ENCODE results near the gene VIPAS39. TPM values are rescaled to one million over a fixed set of nuclear protein-coding genes. Genes with fewer than 3 reads are reported as not detected.
"Not testable (repeated sequence)": the region's sequence is repeated elsewhere in the genome, so short reads cannot be mapped to it uniquely, and the experiment has no call there.

VIPAS39 gene
- total RNA-seq, 4 donors from 2014 or later: 13.2 to 15.3 (median 13.8) TPM

- TF ChIP-seq POLR2A (IDR thresholded peaks at IDR 0.05) (no peak), CTCF (IDR thresholded peaks at IDR 0.05) (no peak)
- H3K4me1 ChIP-seq: no peaks in the 10 kb centered on the region
- H3K36me3 ChIP-seq: peaks cover 8 to 96% (median 46%) of the 10 kb centered on the region in 3 donors
- WGBS, 2 donors: 85 to 88% methylated on average over 3 of the region's 3 CpGs
- peaks cover 0 to 6% (median 6%) of the 10 kb centered on the region in 3 donors for H3K9me3 ChIP-seq
- DNase-seq: no peak
- H3K27ac ChIP-seq: no peak overlapping the region
- no peak overlapping the region for H3K4me3 ChIP-seq
- H3K27me3 ChIP-seq: no peaks in the 10 kb centered on the region
- intact Hi-C loops (cut with DNase I): no loop called here
Measured at GRCh38 chr14:77424862-77425261, 32.5 kb downstream of the VIPAS39 start.

- peaks cover 0 to 20% (median 10%) of the 10 kb centered on the region in 3 donors for H3K9me3 ChIP-seq
- H3K4me3 ChIP-seq: no peak within 1 kb of the TSS
- DNase-seq: no peak
- TF ChIP-seq POLR2A (IDR thresholded peaks at IDR 0.05) (no peak), CTCF (IDR thresholded peaks at IDR 0.05) (no peak)
- peaks cover 8 to 82% (median 34%) of the 10 kb centered on the region in 3 donors for H3K36me3 ChIP-seq
- 100% methylated on average over 1 of the region's 1 CpG for WGBS, 2 donors
- H3K27ac ChIP-seq: no peak within 1 kb of the TSS
- H3K4me1 ChIP-seq: no peaks in the 10 kb centered on the region
- intact Hi-C loops (cut with DNase I): no loop called here
- no peaks in the 10 kb centered on the region for H3K27me3 ChIP-seq
Measured at GRCh38 chr14:77423423-77423822, 34.0 kb downstream of the VIPAS39 start, which contains the start of gene NOXRED1. Gene NOXRED1, minus strand, starts transcription at chr14:77423523. Its CDS starts 634 bp downstream, at chr14:77422889.

DNA sequence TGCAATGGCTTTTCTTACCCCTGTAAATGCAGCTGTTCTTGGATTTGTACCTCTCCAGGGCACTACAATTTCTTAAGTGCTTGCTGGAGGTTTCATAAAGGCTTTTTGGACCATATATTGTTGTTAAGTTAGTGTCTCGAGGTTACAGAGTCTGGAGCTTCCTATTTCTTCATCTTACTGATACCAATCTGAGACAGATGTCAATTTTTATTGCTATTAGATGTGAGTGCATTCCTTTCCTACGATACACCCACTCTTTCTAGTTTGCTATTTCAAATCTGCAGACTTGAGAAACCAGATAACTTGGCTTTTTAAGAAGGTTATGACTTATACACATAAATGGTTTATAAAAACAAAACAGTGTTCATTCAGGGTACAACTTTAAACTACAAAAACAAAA is 36.2 kb downstream of the VIPAS39 start:
- Histone ChIP-seq H3K4me3 (no peak overlapping the region), H3K27ac (no peak overlapping the region), H3K4me1 (no peaks in the 10 kb centered on the region), H3K9me3 (peaks cover 0 to 25% (median 10%) of the 10 kb centered on the region in 3 donors), H3K36me3 (peaks cover 0 to 59% (median 19%) of the 10 kb centered on the region in 3 donors), H3K27me3 (no peaks in the 10 kb centered on the region)
- TF ChIP-seq CTCF (IDR thresholded peaks at IDR 0.05) (no peak), POLR2A (IDR thresholded peaks at IDR 0.05) (no peak)
- WGBS, 2 donors: 75 to 91% methylated on average over 2 of the region's 2 CpGs
- intact Hi-C loops (cut with DNase I): no loop called here
- no peak for DNase-seq

DNA sequence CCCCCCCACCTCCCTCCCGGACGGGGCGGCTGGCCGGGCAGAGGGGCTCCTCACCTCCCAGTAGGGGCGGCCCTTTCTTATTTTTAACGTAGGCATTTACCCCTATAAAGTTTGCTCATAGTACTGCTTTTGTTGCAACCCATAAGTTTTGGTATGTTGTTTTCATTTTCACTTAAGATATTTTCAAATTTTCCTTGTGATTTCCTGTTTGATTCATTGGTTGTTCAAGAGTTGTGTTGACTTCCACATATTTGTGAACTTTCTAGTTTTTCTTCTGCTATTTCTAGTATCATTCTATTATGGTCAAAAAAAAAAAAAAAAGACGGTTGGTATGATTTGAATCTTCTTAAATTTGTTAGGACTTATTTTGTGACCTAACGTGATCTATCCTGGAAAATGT is 40.6 kb downstream of the VIPAS39 start:
- Histone ChIP-seq H3K9me3 (peaks cover 0 to 25% (median 10%) of the 10 kb centered on the region in 3 donors), H3K27me3 (no peaks in the 10 kb centered on the region), H3K4me1 (no peaks in the 10 kb centered on the region), H3K36me3 (peaks cover 0 to 16% (median 0%) of the 10 kb centered on the region in 3 donors), H3K27ac (no peak overlapping the region), H3K4me3 (no peak overlapping the region)
- intact Hi-C loops (cut with DNase I): no loop called here
- 62 to 87% methylated on average over 3 to 6 of the region's 8 CpGs for WGBS, 2 donors
- TF ChIP-seq POLR2A (IDR thresholded peaks at IDR 0.05): no peak
- no peak for TF ChIP-seq CTCF (IDR thresholded peaks at IDR 0.05)
- DNase-seq: no peak

DNA sequence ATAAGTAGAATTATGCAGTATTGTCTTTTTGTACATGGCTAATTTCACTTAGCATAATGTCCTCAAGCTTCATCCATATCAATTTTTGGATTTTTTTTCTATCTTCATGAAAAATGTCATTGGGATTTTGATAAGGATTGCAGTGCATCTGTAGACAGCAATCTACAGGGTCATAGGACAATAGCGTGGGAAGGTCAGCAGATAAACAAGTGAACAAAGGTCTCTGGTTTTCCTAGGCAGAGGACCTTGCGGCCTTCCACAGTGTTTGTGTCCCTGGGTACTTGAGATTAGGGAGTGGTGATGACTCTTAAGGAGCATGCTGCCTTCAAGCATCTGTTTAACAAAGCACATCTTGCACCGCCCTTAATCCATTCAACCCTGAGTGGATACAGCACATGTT is 41.3 kb downstream of the VIPAS39 start:
- H3K9me3 ChIP-seq: peaks cover 0 to 25% (median 10%) of the 10 kb centered on the region in 3 donors
- H3K27me3 ChIP-seq; intact Hi-C loops (cut with DNase I); H3K4me3 ChIP-seq; H3K36me3 ChIP-seq; DNase-seq; H3K27ac ChIP-seq; H3K4me1 ChIP-seq: not testable (repeated sequence)
- 94 to 100% methylated on average over 1 to 2 of the region's 3 CpGs for WGBS, 2 donors

DNA sequence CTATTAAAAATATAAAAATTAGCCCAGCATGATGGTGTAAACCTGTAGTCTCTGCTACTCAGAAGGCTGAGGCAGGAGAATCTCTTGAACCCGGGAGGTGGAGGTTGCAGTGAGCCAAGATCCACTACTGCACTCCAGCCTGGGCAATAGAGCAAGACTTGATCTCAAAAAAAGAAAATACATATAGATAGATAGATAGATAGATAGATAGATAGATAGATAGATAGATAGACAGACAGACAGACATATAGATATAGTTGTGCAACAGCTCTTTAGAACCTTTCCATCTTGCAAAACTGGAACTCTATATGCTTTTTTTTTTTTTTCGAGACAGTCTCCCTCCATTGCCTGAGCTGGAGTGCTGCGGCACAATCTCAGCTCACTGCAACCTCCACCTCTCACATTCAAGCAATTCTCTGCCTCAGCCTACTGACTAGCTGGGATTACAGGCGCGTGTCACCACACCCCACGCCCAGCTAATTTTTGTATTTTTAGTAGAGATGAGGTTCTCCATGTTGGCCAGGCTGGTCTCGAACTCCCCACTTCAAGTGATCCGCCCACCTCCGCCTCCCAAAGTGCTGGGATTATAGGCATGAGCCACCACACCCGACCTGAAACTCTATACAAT is 41.9 kb downstream of the VIPAS39 start:
- WGBS, 2 donors: 88 to 91% methylated on average over 10 of the region's 10 CpGs
- H3K27me3 ChIP-seq; H3K4me3 ChIP-seq; H3K36me3 ChIP-seq; DNase-seq; intact Hi-C loops (cut with DNase I); H3K4me1 ChIP-seq; H3K27ac ChIP-seq: not testable (repeated sequence)
- peaks cover 0 to 25% (median 10%) of the 10 kb centered on the region in 3 donors for H3K9me3 ChIP-seq

Measured in esophagus squamous epithelium (tissue), 5 donors.